GM21360 (cell line): ENCODE measurements around the gene MAJIN.
"Not testable (repeated sequence)": the region's sequence is repeated elsewhere in the genome, so short reads cannot be mapped to it uniquely, and the experiment has no call there.

ENCODE experiments used
- ATAC-seq: cut with Tn5 transposase; IDR thresholded peaks from one replicate; pipeline ENCODE4 v1.9.1; 2021; ENCODE audit warnings: mild to moderate bottlenecking, moderate library complexity; ENCODE audit not compliant: unreplicated experiment

MAJIN gene, protein sequence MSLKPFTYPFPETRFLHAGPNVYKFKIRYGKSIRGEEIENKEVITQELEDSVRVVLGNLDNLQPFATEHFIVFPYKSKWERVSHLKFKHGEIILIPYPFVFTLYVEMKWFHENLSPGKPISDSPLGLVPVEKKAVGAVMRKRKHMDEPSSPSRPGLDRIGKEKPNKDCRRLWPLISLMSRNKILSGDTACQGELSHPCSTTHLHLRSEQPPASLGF

DNA sequence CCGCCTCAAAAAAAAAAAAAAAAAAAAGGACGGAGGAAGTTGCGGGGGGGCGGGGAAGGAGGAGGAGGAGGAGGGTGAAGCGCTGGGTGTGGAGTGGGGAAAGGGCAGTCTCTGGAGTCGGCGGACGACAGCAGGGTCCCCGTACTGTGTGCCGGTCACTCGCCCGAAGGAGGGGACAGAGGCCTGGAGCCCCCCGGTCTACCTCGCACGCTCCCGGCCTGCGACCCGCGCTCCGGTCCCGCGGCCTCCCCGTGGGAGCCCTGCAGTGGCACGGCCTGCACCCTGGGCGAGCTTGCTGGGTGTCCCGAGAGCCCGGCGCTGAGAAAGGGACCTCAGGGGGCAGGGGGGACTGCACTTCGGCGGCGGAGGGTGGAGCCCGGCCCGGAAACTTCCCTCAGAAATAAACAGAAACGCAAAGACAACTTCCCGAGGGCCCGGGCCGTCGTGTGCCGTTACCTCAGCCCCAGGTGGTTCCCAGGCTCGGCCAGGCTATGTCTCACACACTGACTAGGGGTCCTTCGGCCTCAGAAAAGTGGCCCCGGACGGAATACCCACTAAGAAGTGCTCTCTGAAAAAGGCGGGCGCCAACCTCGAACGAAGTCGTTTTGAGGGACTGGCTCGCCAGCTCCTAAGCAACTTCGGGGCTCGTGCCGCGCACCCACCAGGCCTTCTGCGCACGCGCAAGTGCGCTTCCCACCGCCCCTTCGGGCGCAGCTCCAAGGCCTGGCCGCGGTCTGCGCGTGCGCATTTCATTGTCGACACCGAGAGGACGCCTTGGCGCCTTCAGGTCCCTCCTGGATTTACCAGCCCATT, at the start of gene MAJIN:
MAJIN (minus strand) TSS at position 688 of the 813 bp plus-strand sequence. CDS start 12,703 bp downstream, outside the sequence.
- no peak for ATAC-seq

DNA sequence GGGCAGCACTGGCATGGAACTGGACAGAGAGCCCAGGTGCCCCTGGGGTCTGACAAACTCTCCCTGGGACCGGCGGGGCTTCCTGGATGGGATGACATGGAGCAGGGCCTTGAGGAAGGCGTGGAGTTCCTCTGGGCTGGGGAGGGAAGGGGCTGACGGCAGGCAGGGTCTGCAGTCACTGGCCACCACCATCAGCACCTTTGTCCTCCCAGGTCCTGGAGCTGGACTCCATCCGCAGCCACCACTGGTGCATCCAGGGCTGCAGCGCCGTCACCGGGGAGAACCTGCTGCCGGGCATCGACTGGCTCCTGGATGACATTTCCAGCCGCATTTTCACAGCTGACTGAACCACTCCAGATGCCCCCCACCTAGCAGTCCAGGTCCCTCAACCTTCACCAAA, 49.6 kb upstream of the MAJIN start:
- no peak for ATAC-seq

DNA sequence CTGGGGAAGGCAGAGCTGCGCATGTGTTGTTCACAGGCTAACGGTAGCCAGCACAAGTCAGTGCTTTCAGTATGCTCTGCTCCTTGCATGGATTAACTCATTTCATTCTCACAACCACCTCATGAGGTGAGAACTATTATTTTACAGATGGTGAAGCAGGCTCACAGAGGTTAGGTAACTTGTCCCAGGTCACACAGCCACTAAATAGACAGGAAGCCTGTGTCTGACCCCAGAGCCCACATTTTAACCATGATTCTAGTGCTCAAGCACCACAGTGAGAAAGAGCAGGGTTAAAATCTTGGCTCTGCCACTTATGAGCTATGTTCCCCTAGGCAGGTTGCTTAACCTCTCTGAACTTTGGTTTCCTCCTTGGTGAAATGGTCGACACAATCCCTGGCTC, 49.1 kb upstream of the MAJIN start:
- ATAC-seq: no peak

DNA sequence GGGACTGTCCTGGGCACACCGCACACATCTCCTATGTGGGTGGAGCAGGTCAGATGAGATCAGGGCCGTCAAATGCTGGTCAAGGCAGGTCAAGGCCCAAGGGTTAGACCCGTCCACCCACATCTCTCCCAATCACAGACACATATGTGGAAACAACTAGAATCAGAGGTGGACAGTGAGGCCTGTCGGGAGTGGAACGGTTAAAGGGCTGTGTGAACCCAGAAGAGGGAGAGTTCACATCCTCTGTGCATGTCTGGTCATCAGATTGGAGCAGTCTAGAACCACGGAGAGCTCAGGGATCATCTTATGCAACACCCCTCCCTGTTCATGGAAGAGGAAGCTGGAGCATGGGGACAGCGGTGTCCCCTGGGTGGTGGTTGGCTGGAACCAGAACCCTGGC, 47.9 kb upstream of the MAJIN start:
- ATAC-seq: no peak

DNA sequence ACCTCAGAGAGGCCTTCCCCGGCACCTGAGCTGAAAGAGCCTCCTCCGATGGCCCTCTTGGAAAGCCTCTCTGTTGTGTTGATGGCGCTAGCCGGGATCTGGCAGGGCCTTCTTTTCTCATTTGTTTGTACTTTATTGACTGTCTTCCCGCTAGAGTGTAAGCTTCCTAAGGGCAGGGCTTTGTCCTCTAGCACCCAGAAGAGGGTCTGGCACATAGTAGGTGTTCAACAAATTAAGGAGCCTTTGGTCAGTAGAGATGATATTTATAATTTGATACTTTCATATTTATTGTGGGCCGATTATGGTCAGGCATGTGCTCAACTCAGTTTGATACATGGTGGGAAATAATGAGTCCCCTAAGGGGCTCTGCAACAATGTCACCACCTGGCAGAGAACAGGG, 46.0 kb upstream of the MAJIN start:
- no peak for ATAC-seq

DNA sequence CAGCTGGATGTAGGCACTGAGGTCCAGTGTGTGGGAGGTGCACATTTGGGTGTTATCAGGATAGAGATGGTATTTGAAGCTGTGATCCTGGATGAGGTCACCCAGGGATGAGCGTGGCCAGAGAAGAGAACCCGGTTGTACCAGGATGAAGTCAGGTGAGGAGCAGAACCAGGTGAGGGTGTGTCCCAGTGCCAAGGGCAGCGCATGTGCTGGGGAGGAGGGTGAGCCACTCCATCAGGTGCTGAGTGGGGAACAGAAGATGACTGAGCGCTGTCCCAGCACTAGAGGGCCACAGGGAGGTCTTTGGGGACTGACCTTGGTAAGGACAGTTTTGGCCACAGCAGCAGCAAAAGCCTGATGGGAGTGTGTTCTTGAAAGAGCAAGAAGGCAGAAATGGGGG, 44.8 kb upstream of the MAJIN start:
- ATAC-seq: no peak

DNA sequence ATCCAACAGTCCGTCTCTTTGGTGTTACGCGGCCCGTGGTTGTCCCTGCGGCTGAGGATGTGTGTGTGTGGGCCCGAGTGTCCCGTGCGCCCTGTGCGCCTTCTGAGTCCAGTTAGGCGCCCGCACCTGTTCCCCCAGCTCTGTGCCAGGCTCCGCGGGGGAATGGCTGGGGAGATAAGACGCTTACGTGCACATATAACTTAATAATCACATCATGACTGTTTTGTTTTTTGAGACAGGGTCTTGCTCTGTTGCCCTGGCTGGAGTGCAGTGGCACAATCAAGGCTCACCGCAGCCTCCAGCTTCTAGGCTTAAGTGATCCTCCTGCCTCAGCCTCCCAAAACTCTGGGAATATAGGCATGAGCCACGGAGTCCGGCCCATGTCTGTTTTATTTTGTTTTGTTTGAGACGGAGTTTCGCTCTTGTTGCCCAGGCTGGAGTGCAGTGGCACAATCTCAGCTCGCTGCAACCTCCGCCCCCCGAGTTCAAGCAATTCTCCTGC, 42.9 kb upstream of the MAJIN start:
- no peak for ATAC-seq

DNA sequence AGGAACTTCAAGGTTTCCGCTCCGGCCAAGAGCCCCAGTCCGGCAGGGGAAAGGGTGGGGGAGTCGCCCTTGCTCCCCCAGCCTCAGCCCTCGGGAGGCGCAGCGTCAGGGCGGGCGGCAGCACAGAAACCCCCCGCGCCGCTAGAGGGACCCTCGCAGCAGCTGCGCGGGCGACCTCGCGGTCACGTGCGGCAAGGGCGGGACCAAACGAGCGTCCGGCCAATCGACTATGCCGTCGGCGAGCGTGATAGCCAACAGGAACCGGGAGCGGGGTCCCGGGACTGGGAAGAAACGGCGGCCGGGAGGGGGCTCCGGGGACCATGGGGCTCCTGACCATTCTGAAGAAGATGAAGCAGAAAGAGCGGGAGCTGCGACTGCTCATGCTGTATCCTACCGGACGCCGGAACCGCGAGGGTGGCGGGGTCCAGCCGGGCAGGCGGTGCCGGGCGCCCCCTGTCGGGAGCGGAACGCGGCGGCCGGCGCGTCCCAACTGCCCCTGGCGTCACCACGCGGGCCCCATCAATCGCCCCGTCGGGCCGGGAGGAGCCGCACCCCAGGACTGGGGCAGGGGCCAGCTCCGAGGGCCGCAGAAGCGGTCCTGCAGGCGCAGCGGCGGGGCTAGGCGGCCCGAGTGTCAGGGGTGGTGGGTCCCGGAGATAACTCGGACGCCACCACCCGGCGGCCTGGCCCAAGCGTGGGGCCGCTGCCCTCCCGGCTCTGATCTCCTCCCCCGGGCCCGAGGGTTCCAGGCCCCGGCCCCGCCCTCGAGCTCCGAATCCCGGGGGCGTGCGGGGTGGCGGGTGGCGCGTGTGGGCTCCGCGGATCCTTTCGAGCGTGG, 42.2 kb upstream of the MAJIN start, which contains the start of gene ARL2:
ARL2 (plus strand) TSS at position 273 of the 838 bp plus-strand sequence; CDS start at position 321, 48 bp downstream.
- ATAC-seq: peak; percentile 65

DNA sequence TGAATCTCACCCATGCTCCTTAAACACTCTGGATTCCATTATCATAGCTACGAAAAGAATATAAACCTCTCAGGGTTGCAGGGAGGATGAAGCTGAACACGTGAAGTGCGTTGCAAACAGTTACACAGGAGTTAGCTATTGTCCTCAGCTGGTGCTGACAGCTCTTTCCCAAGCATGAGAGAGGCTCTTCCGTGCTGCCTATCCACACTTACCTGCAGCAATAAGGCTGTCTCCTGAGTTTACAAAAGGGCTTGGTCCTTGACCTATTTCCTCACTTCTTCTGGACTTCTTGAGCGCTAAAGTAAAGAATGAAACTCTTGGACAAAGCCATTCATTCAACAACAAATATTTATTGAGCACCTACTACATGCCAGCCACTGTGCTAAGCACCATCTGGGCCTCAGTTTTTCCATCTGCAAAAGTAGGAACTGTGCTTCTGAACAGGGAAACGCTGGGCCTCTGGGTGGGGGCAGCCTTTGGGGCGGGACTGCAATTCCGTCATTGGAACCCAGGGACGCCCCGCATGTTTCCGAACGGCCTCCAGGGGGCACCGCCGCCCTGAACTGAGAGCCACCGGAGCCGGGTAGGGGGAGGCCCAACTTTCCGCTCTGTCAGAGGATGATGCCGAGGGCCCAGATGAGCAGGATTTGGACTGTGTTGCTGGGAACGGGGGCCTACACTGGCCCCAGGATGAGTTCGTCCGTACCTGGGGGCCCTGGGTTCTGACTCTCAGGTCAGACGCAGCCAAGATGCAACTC, 41.4 kb upstream of the MAJIN start:
- ATAC-seq: peak; percentile 70

DNA sequence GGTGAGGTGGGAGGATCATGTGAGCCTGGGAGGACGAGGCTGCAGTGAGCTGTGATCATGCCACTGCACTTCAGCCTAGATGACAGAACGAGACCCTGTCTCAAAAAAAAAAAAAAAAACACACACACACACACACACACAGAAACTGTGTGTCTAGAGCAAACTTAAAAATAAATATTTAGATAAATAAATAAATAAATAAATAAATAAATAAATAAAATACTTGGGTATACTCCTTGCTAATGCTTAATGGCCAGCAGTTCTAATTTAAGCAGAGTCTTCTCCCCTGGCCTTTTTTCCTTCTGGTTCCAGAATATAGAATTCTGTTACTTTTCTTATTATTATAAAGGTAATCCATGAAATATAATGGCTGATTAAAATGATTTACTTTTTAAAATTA, 37.0 kb upstream of the MAJIN start:
- ATAC-seq: no peak

DNA sequence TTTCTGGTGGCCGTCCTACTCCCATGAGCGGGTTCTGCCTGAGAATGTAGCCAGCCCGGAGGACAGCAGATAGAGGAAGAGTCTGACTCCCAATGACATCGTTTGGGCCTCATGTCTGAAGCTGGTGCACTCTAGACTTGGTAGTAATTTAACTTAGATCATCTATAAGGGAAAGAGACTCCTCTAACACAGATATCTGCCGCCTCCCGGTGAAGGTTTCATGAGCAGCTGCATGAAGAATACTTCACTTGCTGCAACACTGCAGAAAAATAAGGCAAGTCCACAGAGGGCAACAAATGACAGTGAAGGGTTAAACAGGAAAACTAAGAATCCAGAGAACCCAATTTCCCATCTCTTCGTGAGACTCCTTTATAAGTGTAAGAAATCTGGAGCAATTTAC, 36.1 kb upstream of the MAJIN start:
- no peak for ATAC-seq

DNA sequence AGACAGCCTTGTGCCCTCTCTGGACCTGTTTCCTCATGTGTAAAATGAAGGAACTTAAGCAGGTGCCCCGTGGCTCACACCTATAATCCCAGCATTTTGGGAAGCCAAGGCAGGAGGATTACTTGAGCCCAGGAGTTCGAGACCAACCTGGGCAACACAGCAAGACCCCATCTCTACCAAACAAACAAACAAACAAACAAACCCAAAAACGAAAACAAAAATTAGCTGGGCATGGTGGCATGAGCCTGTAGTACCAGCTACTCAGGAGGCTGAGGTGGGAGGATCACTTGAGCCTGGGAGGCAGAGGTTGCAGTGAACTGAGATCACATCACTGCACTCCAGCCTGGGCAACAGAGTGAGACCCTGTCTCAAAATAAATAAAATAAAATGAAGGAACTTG, 32.1 kb upstream of the MAJIN start:
- not testable (repeated sequence) for ATAC-seq

DNA sequence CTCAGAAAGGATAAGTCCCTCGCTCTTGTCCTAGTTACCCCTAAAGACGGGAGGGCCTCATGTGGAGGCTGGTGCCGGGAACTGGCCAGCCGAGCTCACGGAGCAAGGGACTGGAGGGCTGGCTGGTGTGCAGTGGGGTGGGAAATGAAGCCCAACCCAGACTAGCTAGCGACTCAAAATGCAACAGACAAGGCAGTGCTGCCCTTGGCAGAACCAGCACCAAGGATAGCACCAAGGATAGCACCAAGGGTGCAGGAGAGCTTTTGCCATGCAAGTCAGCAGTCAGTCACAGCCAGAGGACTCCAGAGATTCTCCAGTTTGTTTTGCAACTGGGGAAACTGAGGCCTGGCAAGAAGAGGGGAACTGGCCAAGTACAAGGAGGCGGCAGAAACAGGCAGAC, 31.4 kb upstream of the MAJIN start:
- no peak for ATAC-seq

DNA sequence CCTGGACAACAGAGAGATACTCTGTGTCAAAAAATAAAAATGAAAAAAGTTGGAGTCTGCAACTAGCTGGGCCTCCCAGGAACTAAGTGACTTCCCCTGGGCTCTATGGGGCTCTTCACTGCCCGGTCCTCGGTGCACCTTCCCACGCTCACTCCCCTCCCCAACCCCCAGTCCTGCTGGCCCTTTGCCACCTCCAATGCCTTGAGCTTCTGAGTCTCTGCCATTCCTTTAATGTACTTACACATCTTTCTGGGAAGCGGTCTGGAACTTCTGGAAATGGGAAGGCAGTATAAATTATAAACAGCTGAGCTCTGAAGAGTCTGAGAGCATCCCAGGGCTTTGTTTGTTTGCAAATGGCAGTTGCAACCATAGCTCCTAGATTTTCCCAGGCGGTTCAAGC, 30.8 kb upstream of the MAJIN start:
- no peak for ATAC-seq

DNA sequence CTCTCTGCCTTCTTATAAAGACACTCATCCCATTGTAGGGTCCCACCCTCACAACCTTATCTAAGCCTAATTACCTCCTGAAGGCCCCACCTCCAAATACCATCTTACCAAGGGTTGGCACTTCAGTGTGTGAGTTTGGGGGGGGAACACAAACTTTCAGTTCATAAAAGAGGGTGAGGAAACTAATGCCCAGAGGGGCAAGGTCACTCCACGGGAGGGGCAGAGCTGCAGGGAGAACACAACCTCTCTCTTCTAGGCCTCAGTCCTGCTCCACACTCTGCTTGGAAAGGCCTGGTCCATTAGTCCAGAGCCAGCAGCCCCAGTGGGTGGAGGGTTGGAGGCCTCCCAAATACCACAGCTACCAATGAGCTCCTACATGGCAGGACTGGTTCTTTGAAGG, 27.6 kb upstream of the MAJIN start:
- ATAC-seq: no peak

DNA sequence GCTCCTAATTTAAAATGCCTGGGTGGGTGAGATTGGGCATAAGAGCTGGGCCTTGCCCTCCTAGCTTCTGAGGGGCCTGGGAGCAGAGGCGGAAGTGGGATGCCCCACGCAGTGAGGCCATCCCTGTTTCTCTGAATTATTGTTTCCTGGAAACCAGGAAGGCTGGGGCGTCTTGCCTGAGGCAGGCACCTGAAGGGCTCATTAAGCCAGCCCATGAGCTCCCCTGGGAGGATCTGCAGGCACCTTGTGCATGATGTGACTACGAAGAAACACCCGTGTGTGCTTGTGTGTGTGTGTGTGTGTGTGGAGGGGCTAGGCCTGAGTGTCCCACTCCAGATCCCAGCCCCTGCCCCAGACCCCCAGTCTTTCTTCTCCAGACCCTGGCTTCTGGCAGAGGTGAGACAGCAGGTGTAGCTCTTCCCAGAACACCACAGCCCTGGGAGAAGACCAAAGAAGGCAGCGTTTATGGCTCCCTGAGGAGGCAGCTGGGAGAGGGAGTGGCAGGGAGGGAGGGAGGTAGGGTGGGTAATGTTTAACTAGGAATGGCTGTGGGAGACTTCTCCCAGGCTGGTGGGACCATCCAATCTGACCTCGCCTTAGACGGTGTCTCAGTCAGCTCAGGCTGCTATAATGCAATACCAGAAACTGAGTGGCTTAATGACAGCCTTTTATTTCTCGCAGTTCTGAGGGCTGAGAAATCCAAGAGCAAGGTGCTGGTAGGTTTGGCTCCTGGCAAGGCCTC, 27.0 kb upstream of the MAJIN start:
- ATAC-seq: no peak

DNA sequence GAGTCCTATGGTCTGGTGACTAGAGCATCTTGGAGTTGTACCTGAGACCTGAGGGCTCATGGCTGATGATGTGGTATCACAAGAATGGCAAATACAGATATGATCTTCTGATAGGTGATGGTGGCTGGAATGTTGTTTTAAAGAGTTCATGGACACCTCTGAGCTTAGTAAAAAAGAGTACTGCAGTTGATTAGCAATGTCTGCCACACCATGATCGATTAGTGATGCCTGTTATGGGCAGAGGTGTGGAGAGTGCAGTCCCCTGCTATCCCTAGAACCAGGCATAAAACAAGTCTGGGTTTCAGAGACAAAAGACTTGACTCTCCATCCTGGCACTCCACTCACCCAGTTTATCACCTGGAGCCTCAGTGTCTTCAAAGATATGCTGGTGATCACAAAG, 26.2 kb upstream of the MAJIN start:
- ATAC-seq: no peak

DNA sequence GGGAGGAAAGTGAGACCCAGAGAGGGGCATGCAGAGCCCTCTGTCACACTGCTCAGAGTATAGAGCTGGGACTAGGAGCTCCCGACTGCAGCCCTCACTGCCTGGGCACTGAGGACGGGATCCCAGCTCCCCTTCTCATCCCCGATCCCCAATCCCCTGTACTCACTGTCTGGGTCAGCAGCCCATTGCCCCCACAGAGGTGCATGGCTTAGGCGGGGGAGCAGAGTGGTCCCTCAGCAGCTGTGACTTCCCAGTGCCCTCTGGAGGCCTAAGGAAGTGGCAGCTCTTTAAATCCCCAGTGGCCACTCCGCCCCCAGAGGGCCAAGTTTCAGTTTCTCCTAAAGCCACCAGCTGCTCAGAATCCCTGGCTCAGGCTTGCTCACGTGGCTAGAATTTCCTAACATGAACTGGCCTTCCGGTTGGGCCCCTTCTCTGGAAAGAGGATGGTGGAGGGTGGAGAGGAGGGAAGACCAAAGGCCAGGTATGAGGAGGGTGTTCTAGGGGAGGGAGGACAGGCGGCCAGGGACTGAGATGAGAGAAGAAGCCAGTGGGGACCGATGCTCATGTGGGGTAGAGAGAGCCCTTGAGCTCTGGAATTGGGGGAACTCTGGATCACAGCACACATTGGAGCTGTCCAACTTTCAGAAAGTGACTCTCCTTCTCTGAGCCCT, 24.9 kb upstream of the MAJIN start, which contains the start of gene BATF2:
BATF2 (minus strand) TSS at position 262 of the 671 bp plus-strand sequence; CDS start at position 205, 57 bp downstream.
- no peak for ATAC-seq

DNA sequence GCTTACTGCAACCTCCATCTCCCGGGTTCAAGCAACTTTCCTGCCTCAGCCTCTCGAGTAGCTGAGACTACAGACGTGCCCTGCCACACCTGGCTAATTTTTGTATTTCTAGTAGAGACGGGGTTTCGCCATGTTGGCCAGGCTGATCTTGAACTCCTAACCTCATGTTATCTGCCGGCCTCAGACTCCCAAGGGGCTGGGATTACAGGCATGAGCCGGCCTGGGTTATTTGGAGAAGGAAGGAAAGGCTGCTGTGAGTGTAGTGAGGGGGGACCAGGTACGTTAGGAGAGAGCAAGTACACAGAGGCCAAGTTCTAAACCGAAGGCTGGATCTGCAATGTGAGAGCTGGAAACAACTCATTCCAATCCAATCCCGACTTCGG, 24.4 kb upstream of the MAJIN start:
- ATAC-seq: no peak
